HG02981 (cell line): ENCODE results near the gene SLC6A12.

Experiments used
- ATAC-seq: cut with Tn5 transposase; IDR thresholded peaks from one replicate; pipeline ENCODE4 v1.9.1; 2021; ENCODE audit warnings: mild to moderate bottlenecking, moderate library complexity; ENCODE audit not compliant: unreplicated experiment

SLC6A12 gene

DNA sequence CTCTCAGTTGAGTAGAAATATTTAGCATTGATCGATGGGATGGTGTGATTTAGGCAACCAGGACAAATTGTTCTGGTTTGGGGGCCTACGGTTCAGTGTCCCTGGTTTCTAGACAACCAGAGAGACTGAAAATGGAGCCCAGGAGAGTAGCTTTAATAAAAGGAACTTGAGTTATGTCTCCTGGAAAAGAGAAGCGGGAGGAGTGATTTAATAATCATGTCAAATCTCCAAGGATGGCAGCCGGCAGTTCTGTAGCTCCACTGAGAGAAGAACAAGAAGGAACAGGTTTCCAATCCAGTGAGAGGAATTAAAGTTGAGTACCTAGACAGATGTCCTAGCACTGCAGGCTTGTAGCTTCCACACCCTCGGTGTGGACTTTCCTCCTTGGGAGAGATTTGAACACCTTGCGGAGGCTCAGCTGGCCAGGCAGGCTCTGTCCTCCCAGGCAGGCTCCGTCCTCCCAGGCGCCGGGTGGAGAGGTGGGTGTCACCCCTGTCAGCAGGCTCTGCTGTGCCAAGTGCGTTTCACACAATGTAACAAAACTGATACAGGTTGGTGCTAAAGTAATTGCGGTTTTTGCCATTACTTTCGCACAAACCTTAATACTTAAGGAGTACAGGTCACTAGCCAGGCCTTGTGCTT lies 45.9 kb downstream of the SLC6A12 start:
- no peak for ATAC-seq

DNA sequence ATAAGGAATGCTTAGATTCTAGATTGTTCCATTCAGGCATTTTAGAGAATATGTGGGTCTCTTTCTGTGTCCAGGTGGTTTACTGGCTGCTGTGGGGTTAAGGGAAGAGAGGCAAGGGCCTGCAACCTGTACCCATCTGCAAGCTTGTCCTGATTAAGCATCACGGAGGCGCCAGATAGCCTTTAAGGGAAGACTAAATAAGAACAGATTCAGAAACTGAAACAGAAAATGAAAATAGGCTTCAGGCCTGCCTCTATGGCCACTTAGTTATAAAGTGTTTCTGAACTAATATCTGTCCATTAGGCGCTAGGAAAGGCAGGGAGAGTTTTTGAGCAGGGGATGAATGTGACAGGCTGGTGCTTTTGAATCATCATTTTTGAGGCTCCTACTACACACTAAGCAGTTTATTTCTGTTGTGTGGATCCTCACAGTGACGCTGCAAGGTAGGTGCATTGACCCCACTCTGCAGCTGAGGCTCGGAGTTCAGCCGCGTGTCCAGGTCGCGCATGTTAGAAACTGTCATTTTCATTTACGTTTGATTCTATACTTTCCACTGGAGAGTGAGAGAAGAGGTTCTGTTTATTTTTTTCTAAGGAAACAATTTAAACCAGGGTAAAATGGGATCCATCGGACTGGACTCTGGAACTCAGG lies 47.4 kb downstream of the SLC6A12 start:
- ATAC-seq: no peak

DNA sequence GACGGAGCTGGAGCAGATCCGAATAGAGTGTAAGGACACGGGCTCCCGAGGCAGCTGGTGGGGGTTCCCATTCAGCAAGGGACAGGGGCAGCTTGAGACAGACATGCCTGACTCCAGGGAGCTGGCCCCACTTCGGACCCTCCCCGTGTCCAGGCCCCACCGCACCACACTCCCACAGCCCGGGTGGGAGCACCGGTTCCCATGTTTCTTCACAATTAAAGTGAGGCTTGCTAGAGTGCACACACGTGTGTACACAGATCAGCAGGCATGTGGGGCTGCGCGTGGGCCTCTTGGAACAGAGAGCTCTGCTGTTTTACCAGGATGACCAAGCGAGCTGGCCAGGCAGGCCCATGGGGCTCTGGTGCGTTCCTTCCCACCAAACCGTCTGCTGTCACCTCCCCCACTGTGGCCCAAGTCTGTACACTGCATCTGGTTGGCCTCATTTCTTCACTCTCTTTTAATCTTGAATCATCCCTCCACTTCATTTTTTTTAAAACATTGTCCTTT lies 48.0 kb downstream of the SLC6A12 start:
- no peak for ATAC-seq

DNA sequence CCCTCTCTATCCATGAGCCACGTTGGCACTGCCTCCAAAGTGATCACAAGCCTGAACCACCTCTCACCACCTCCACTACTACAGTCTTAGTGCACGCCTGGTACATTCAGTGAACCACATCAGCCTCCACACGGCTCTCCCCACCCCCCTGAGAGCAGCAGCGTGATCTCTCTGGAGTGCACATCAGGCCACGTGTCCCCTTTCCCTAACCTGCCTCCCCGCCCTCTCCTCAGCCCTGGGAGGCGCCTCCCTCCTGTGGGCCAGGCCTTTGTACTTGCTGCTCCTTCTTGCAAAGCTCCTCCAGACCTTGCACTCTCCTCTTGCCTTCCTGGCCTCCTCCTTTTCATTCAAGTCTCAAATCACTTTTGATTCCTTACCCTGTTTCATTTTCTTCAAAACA lies 49.8 kb downstream of the SLC6A12 start:
- no peak for ATAC-seq

DNA sequence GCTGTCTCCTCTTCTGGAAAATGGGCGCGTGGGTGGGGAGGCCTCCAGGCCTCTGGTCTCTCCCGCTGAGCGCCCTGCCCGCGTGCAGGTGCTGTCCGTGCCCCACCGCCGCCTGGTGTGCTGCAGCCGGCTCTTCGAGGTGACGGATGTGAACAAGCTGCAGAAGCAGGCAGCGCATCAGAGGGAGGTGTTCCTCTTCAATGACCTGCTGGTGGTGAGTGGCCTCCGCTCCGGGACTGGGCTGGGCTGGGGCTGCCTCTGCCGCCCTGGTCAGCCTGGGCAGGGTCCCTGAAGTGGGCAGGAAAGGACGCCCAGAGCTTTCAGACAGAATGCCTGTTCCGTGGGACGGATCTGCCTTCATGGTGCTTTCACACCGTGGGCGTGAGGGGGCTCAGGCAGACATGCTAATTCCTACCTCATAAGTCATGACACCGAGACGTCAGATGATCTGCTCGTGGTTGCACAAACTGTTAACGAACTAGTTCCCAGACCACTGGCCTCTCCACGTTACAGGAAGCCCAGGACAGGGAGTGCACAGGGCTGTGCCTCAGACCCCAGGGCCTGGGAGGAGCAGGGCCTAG lies 50.5 kb downstream of the SLC6A12 start:
- no peak for ATAC-seq

DNA sequence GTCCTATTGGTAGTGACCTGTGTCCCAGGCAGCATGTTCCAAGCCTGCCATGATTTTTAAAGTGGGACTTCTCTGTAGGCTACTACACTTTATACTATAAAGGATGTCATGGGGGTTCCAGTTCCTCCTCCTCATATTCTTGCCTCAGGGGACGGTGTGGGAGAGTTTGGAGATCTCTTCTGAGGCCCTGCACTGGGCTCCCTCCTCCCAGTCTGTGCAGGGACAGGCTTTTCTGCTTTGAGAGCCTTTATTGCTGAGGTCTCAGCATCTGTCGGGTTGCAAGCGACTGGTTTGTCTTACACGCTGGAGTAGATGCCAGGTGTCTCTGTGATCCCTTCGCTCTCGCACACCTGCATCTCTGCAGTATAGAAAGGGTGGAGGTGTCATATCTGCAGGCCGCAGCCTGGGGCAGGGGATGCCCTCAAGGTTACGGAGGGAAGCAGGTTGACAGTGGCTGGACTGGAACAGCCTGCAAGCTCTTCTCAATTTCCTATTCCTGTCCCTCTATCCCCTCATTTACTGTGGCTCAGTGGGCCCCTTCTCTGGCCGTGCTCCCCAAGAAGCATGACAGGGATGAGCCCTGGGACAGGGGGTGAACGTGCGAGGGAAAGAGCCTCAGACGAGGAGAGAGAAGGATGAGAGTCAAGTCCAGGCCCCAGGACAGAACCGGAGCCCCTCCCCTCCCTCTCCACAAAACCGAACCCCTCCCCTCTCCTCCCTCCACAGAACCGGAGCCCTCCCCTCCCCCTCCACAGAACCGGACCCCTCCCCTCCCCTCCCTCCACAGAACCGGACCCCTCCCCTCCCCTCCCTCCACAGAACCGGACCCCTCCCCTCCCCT lies 51.3 kb downstream of the SLC6A12 start:
- no peak for ATAC-seq

DNA sequence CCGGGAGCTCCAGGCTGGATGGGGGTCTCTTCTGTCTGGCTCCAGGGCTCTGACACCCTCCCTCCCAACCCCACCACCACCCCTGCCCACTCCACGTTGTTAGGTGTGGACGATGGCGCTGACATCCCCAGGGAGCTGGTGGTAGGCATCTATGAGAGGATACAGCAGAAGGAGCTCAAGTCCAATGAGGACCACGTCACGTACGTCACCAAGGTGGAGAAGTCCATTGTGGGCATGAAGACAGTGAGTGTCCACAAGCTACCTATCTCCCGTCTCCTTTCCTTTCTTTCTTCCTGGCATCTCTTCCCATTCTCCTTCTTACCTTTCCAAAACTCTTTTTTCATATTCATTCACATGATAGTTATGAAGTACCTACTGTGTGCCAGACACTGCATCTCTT lies 52.1 kb downstream of the SLC6A12 start:
- ATAC-seq: no peak

DNA sequence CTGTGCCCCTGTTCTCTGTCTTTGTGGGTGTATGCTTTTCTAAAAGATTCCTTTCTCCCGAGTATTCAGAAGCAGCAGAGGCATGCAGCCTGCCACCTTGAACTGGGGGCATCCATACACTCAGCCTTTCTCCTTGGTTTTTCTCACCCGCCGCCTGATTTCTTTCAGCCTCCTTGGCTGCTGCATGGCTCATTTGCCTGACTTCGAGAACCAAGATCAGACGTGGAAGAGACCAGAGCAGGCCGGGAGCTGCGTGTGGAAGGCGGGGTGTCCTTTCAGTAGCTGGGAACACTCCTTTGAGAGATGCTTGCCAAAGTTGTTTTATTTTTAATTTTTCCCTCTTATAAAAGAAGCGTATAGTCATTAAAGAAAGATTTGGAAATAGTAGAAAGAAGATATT lies 53.1 kb downstream of the SLC6A12 start:
- ATAC-seq: no peak

DNA sequence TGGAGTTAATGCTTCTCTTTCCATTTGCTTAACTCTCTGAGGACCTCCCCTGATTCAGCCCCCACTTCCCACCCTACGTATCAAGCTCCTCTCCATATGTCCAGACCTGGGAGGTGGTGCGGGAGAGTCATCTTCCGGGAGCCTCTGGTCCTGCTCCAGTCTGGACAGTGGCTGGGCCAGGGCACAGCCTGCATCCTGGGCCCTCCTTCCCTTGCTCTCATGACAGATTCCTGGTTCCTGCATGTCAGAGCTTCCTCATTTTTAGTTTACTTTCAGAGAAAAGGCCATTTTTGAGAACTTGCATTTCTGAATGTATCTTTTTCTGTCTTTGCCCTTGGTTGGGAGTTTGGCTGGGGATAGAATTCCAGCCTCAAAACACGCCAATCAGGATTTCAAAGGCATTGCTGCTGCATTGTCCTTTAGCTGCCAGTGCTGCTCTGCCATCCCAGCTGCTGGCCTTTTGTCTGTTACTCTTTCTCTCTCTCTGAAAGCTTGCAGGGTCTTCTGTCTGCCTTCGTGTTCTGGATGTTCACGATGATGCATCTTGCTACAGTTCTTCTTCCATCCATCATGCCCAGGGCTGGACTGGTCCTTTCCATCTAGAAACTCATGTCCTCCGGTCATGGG lies 54.7 kb downstream of the SLC6A12 start:
- no peak for ATAC-seq

DNA sequence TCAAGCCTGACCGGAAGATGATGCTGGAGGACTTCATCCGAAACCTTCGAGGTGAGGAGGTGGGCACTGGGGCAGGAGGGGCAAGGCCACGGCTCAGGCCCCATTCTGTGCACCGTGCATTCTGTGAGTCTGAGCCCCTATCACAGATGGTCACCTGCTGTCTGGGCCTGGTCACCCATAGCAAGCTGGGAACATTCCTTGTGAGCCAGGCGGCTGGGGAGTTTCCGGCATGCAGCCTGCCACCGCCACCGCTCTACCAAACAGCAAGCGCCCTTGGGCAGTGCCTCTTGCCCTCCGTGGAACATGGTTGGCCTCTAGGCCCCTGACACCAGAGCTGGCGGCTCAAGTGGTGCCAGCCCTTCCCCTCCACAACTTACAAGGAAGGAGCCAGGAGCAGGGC lies 56.3 kb downstream of the SLC6A12 start:
- no peak for ATAC-seq

DNA sequence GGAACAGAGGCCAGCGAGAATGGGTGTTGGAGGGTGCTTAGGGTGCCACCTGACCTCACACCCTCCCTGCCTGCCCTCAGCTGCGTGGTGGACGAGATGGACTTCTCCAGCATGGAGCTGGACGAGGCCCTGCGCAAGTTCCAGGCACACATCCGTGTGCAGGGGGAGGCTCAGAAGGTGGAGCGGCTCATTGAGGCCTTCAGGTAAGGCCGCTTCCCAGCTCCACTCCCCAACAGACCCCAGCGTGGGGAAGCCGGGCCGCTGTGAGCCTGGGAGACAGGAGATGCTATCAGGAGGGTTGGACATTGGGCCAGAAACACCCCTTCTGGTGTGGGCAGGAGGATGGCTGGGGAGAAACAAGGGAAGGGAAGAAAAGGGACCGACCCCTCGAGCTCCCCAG lies 57.0 kb downstream of the SLC6A12 start:
- no peak for ATAC-seq

DNA sequence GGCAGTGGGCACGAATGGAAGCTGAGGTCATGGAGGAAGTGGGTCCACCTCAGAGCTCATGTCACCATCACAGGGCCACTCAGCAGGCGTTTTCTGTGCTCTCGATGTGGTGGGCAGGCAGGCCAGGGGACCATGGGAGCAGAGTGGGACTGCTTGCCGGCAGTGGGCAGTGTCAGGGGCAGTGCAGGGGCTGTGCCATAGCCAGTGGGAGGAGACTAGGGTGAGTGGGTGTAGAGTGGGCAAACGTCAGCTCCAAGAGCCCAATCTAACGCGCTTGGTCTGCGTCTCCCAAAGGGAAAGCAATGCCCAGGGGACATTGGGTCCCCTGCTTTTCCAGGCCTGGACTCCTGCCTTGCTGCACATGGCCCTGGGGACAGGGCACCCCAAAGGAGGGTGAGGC lies 58.3 kb downstream of the SLC6A12 start:
- ATAC-seq: no peak

DNA sequence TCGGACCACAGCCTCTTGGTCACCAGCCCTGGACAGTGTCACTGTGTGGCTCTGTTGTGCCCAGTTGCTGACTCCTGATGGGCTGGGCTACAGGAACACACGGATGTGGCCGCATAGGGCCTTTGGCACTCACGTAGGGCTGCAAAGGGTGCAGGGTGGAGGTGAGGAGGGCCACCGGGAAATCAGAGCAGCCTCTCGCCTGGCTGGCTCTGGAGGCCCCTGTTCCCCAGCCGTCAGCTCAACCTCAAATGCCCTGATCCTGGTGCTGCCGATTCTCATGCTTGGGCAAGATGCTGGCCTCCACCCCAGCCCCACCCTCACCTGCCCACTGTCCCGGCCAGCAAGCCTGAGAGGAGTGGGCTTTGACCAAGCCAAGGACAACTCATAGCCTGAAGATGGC lies 59.0 kb downstream of the SLC6A12 start:
- no peak for ATAC-seq

DNA sequence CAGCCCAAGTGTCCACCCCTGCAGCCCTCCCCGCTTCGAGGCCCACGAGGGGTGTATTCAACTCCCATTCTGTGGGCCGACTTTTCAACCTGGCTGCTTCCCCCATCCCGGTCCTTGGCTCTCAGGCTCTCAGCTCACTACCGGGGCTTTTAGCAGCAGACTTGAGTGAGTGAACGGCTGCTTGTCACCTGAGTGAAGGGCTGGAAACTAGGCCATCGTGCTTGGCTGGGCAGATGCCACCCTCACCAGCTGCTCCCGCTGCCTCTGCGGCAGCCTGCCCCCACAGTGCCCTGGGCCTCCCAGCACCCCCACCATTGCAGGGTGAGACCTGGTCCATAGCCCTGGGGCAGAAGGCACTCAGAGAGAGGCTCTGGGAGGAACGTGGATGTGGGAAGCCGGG lies 59.9 kb downstream of the SLC6A12 start:
- no peak for ATAC-seq

DNA sequence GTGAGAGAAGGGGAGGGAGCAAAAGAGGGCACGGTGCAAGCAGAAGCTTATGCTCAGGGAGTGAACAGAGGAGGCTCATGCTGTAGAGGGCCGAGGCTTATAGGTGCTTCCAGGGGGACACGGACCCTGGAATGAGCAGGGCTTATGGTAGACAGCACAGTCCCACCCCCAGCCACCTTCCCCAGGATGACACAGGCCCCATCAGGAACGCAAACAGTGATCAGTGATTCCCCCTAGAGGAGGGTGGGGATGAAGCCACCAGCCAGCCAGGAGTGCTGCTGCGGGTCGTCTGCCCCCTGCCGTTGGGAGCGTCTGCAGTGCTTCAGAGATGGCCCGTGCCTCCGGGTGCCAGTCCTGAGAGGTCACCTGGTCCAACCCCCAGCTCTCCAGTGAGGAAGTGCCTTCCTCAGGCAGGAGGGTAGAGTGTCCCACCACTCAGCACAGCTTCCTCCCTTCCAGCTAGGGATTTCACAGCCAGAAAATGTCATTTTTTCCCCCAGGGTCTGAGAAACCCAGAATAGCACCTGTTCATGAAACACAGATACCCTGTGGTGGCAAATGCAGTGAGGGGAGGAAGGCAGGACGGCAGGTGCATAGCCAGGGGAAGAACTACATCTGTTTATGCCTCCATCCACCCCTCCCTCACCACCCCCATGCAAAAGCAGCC lies 60.7 kb downstream of the SLC6A12 start:
- no peak for ATAC-seq

DNA sequence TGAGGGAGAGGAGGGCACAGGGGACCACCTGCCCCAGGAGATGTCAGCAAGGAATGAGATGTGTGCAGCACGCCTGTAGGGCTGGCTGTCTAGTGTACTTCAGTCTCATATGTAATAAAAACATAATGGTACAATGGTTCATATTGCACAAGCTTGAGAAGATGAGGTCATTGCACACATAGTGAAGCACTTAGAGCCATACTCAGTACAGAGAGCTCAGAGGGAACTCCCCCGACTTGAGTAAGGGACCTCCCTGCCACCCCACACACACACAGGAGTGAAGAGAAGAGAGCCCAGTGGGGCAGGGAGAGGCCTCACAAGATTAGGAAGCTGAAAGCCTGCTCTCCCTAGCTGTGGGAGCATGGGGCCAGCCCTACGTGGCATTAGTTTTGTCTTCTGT lies 61.5 kb downstream of the SLC6A12 start:
- no peak for ATAC-seq

DNA sequence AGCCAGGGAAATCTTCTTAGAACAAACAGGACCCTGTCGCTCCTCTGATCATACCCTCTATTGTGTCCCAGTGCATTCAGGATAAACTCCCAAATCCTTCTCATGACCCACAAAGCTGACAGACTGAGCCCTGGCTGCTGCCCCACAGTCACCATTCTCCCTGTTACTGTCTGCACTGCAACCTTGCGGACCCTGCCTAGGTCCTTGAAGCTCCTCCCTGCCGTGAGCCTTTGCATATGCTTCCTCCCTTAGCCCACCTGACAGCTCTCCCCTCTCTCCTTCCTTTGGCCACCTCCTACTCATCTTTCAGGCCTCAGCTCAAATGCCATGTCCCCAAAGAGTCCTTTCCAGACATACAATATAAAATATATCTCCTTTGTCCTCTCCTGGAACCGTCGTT lies 62.4 kb downstream of the SLC6A12 start:
- no peak for ATAC-seq

DNA sequence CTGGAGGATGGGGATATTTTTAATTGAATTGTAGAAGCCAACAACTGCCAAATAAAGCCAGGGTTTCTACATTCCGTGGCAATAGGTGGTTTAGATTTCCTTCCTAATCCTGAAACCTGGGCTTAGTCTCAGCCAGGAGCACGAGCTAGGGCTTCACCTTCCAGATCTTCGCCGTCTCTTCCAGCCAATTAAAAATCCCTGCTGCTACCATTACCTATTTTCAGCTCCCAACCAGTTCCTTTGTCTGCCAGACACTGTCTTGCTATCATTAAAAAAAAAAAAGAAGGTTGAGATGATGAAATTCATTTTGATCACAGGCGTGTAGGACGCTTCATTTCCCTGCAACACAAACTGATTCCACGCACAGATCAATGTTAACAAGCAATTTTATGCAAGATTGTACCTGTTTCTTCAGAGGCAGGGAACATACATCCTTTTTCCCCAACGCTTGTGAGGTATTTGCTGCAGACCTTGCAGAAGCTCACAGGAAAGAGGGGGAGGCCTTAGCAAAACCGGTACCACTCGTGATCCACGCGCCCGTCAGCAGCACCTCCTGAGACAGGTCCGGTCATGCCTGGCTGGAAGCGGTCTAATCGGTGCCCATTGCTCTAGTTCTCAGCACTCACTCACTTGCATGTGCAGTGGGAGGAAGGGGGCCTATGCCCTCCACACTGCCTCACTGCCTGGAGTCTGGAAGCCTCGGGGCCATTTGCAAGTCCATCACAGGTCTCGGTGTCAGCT lies 65.1 kb downstream of the SLC6A12 start:
- ATAC-seq: no peak

DNA sequence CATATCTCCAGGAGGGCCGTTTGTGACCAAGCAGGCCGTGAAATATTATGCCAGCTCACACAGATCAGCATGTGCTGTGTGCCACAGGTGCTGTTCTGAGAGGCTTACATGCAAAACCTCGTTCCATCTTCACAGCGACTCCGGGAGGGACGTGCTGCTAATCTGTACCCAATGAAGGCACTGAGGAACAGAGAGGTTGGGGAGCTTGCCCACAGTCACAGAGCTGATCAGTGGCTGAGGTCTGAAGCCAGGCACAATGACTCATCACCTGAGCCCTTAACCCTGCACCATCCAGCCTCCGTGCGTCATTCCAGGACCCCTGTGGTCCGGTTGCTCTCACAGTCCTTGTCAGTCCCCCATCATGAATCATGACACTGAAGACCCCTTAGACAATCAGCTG lies 66.7 kb downstream of the SLC6A12 start:
- no peak for ATAC-seq
